SH-SY5Y (cell line): ENCODE measurements around the gene USP47.

Experiments
- GATA2 ChIP-seq: IDR thresholded peaks from 2 replicates; pipeline ENCODE4 v1.6.1; 2011; ENCODE audit warnings: mild to moderate bottlenecking, low read depth, low read length
- GATA3 ChIP-seq: IDR thresholded peaks from 2 replicates; pipeline ENCODE4 v1.6.1; 2011; ENCODE audit warnings: low read depth, mild to moderate bottlenecking, low read length, moderate library complexity

DNA sequence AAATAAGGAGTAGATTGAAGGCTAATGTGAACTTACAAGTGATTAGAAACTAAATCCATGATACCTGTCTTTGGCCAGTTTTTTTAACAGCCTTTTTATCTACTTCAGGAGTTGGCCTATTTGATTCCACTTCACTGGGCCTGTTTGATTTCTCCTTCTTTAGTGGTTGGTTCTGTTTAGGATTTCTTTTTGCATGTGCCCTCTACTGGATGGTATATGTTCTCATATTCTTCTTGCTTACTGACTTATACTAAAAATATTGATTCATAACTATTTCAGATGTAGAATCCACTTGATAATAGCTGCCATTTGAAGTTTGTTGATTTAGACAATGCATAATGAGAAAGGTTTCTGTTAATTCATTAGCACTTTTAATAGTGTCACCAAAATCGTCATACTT lies 53.9 kb downstream of the USP47 start:
- TF ChIP-seq GATA2 (no peak), GATA3 (no peak)
